Renal cortex interstitium (tissue), 11 donors: ENCODE results near the gene CCSER2. TPM values are rescaled to one million over a fixed set of nuclear protein-coding genes. Genes with fewer than 3 reads are reported as not detected.
"Not testable (repeated sequence)": the region's sequence is repeated elsewhere in the genome, so short reads cannot be mapped to it uniquely, and the experiment has no call there.

ENCODE experiments used
- DNase-seq, 11 donors: peaks; one replicate each; pipeline ENCODE4 v3.0.0-alpha.2; 2013; ENCODE audit warnings: low read depth in 9 of 11, low spot score in 4 of 11; ENCODE audit errors: extremely low read depth in 1 of 11
- polyA plus RNA-seq, 3 donors: library from polyadenylated mRNA; unstranded; fragments of 120-200 nt; gene quantifications; one replicate each; pipeline ENCODE4 v1.2.1, GENCODE V29; 2013; ENCODE audit not compliant: insufficient read length in 3 of 3

Gene CCSER2
- polyA plus RNA-seq, 3 donors: 25.9 to 28.6 (median 28.6) TPM

DNA sequence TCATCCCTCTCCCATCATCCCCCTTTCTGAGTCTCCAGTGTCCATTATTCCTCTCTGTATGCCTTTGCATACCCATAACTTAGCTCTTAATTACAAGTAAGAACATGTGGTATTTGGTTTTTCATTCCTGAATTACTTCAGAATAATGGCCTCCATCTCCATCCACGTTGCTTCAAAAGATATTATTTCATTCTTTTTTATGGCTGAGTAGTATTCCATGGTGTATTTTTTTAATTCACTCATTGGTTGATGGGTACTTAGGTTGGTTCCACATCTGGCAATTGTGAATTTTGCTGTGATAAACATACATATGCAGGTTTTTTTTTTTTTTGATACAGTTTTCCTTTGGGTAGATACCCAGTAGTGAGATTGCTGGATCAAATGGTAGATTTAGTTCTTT is 40.4 kb downstream of the CCSER2 start:
- no peak for DNase-seq

DNA sequence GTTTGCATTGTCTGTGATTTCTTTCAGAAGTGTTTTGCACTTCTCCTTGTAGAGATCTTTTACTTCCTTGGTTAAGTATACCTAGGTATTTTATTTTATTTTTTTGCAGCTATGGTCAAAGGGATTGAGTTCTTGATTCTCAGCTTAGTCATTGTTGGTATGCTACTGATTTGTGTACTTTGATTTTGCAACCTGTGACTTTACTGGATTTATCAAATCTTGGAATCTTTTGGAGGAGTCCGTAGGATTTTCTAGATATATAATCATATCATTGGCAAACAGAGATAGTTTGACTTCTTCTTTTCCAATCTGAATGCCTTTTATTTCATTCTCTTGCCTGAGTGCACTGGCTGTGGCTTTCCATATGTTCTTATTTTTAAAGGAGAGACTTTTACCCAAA is 41.9 kb downstream of the CCSER2 start:
- DNase-seq: no peak

DNA sequence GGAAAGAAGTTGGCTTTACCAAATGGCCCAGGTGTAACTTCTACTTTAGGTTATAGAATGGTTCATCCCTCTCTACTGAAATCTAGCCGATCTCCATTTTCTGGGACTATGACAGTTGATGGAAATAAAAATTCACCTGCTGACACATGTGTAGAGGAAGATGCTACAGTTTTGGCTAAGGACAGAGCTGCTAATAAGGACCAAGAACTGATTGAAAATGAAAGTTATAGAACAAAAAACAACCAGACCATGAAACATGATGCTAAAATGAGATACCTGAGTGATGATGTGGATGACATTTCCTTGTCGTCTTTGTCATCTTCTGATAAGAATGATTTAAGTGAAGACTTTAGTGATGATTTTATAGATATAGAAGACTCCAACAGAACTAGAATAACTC is 43.6 kb downstream of the CCSER2 start:
- DNase-seq: no peak

DNA sequence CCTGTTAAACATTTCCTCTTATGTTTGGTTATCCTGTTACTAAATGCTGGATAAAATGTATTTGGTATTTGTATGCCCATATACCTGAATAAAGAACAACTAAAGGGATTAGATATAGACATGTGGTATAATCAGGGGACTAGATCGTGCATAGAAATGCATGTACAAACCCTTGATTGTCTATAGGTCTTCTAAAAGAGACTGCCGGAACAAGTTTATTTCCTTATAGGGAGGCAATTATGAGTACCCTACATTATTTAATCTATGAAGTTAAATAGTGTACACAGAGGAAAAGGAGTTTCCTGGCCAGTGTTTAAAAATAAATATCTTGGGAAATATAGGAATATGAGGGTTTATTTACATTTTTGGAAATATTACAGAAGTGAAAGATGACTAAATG is 44.6 kb downstream of the CCSER2 start:
- no peak for DNase-seq

DNA sequence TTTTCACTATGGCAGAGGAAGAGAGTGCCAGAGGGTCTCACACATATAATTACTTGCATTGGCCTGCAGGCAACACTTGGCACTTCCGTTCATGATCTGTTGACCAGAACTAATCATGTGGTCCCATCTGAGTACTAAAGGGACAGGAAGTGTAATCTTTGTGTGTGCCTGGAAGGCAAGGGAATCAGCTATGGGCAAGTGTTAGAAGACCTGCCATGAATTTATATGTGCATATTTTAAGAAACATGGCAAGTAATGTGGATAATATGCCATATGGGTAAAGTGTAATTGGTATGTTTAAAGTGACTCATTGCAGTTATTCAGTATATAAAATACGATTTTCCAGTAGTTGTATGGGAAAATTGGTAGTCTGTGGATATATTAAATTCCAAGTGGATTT is 46.1 kb downstream of the CCSER2 start:
- no peak for DNase-seq

DNA sequence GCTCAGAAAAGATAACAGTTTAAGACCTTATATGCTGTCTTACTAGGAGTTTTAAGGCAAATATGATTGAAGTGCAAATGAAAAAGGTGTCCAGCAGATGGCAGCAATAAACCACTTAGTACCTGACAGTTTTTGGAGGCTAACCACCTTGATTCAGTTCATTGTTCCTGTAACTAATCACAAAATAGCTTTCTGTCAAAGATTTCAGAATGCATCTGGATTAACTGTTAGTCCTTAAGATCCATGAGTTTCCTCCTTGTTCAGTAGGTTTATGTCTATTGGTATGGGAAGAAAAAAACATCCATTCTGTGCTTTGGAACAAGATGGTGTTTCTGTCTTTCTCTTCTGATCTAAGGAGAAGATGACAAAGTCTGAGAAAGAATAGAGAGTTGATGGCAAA is 46.6 kb downstream of the CCSER2 start:
- peak; percentile 17 to 57 (median 37) for DNase-seq

DNA sequence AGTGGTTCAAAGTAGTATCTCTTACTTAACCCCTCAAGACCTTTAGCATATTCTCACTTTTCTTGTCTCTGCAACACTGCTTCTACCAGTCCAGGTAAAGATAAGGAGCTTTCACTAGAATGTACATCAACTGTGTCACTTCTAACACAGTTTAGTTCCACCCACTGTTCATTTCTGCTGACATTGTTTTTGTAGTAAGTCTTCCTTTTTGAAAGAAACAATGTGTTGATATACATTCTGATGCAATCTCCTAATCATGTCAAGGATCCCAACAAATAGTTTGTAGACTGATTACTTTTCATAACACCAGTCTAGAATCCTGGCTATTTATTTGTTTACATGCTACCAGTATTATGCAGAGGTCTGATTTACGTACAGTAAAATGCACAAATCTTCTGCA is 47.5 kb downstream of the CCSER2 start:
- DNase-seq: no peak

DNA sequence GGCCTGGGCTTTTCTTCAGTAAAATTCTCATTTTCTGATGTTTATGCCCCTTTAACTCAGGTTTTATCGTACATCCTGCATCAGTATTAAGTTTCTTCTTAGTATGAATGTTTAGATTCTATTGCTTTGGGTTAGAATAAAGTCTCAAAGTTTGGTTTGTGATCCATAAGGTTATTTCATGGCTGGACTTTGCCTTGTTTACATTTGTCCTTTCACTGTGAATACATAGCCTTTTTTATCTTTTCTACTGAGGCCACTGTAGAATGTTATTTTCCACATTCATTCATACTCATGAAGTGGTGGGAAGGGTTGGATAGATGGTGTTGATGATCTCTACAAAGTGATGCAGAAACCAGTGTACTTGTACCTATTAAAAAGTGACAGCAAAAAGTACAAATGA is 59.8 kb downstream of the CCSER2 start:
- DNase-seq: no peak

DNA sequence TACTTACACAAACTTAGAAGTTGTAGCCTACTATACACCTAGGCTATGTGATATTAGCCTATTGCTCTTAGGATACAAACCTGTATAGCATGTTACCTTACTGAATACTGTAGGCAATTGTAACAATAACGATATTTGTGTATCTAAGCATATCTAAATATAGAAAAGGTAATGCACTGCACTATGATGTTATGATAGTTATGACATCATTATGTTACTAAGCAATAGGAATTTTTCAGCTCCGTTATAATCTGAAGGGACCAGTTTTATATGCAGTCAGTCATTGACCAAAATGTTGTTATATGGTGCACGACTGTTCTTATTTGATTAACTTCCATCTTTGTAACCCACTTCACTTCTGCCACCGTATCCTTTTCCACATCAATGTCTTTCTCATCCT is 62.0 kb downstream of the CCSER2 start:
- DNase-seq: no peak

DNA sequence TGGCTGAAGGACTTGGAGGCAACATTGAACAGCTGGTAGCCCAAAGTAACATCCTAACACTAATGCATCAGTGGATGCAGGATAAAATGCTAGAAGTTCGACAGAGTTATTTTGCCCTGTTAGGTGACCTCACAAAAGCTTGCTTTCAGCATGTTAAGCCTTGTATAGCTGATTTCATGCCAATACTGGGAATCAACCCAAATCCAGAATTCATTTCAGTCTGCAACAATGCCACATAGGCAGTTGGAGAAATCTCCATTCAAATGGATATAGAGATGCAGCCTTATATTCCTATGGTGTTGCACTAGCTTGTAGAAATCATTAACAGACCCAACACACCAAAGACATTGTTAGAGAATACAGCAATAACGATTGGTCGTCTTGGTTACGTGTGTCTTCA is 62.9 kb downstream of the CCSER2 start:
- DNase-seq: no peak

DNA sequence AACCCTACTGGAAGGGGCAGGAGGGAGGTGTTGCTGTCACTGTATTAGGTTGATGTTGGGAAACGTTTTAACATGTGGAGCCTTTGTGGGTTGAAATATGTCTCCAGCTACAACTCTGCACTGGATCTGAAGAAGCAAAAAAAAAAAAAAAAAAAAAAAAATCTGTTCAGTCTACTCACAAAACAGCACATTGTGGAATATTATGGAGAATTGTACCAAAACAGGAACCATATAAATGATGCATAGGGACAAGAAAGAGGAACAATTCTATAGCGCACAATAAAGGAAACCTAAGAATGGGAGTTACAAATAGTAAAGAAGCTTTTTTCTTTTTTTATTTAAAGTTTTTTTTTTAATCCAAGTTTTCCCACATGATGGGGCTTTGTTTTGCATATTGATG is 63.8 kb downstream of the CCSER2 start:
- no peak for DNase-seq

DNA sequence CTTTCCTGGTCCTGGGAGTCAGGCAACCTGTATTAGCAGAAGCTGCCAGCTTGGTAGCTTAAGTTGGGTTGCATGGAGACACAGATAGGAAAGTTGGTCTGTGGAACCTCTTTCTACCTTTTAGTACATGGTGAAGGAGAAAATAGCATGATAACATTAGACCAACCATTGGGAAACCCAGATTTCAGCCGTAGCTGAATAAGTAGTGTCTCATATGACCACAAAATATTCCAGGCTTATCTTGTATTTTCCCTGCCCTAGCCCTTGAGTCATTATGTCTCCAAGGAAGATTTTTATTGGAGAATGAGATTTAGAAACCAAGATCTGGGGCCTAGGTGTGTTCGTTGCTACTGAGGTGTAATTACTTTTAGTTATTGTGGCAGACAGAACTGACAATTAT is 67.2 kb downstream of the CCSER2 start:
- DNase-seq: no peak

DNA sequence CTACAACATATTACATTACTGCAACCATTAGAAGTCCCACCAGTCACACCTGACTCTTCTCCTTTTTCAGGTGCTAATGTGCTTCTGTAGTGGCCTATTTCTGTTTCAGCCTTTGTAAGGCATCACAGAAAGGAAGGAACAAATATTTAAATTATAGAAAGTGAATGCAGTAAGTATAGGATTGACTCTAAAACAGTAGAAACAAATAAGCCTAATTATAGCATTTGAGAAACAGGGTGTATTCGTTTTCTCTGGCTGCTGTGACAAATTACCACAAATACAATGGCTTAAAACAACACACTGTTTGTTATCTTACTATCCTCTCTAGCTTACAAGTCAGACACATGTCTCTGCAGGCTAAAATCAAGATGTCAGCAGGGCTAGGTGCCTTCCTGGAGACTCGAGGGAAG is 69.4 kb downstream of the CCSER2 start:
- no peak for DNase-seq

DNA sequence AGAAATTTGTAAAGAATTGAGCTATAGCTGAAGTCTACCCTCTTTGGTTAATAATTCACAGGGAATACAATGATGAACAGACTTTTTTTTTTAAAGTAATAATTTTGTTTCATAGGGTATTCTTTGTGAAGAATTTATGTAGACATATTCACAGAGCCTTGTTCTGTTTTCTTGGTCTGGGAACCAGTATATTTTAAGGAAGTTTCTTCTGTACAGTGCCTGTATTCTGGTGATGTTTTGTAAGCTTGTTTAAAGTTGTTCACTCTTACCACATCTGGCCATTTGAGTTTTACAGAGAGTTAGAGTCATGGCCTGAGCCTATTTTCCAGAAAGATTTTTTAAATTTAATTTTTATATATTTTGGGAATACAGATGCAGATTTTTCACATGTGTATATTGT is 70.3 kb downstream of the CCSER2 start:
- no peak for DNase-seq

DNA sequence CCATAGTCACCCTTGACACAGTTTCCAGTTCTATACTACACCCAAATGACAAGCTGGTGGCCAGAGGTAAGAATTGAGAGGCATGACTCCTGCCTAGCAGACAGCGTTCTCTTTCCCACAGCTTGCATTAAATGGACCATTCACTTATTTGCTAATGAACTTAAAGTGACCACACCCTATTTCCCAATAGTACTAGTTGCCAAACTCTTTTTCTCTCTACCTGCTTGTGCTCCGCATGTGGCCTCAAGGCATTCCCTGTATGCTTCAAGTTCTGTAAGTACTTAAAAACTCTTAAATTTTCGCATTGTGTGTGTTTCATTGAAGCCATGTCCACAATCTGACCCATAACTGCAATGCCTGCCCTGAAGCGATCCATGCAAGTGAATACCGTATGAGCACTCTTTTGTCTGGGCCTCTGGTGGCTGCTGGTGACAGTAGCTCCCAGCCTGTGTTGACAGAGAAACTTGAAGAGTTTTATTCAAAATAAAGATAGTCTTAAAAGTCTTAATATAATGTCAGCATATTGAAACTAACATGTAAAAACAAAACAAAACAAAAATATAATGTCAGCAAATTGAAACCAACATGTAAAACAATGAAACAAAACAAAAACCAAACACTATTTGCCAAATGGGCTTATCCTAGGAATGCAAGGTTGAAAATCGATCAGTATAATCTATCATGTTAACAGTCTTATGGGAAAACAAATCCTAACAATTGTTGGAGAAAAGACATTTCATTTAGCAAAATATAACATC is 73.6 kb downstream of the CCSER2 start:
- no peak for DNase-seq

DNA sequence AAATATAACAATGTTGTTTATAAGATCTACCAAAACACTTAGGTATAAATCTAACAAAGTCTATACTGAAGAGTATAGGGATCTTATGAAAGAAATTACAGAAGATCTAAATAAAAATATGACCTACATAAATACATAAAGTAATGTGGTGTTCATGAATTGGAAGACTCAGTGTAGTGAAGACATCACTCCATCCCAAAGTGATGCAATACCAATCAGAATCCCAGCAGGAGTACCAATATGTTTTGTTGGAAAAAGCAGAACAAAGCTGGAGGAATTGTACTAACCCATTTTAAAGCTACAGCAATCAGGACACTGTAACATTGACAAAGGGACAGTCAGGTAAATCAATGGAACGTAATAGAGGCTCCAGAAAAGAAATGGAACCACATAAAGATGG is 76.4 kb downstream of the CCSER2 start:
- no peak for DNase-seq

DNA sequence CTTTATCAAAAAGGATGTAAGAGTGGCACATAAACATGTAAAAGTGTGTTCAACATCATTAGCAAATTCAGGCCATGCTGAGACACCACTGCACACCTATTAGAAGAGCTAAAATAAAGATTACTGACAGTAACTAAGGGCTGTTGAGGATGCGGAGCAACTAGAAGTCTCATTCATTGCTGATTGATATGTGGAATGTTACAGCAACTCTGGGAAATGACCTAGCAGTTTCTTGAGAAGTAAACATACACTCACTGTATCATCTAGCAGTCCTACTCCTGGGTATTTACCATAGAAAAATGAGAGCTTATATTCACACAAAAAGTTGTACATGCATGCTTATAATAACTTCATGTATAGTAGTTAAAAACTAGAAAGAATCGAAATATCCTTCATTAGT is 77.3 kb downstream of the CCSER2 start:
- DNase-seq: no peak

DNA sequence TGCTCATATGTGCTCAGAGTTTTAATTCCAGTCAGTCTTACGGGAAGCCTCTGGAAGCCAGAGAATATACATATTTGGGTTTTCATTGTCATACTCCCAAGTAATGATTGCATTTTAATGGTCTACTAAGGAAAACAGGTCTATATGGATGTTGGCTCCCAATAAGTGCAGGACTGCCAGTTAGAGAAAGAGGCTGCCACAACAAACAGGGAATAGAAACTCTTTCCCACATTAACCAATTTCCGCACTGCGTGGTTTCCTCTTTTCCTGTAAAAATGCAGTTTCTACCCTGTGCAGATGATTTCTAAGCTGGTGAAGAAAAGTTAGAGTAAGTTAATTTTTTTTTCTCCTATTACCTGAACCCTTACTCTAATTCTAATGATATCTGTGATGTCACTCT is 78.2 kb downstream of the CCSER2 start:
- no peak for DNase-seq

DNA sequence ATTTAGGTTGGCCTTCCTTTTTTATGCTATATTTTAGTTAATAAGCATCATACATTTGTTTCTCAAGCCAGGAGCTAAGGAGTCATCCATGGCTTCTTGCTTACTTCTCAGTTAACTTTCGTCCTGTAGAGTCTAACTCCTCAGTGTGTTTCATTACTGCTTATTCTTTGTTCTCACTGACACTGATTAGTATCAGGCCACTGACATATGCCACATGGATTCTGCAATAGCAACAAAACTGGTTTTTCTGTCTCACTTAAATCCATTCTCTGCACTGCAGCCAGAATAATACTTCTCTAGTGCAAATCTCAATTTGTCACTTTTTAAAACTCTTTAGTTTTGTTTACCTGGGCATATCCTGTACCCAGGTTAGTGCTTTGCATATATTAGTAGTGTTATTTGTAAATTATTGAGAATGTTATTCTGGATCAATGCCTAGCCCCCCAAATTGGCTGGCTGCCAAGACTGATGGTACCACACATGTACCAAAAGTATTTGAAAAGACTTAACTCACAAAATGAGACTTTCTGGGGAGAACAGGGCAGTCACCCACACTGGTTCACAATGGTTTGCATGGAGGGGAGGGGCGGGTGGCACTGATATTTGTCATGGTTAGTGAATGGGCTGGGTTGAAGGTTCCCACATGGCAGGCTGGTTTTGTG is 79.1 kb downstream of the CCSER2 start:
- DNase-seq: no peak

DNA sequence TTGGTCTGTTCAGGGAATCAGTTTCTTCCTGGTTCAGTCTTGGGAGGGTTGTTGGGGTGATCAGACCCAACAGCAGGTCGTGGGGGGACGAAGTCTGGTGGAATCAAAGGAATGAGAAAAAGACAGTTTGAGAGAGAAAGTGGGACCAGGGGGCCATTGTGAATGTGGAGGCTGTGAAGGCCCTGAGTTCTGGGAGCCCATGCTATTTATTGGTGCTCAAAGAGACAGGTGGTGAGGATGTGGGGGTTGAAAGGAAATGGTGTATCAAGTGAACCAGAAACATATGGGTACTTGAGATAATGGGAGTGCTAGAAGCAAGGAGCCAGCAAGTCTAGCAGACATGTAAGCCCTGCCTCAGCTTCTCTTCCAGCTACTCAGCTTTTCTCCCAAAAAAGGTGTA is 84.1 kb downstream of the CCSER2 start:
- DNase-seq: no peak

DNA sequence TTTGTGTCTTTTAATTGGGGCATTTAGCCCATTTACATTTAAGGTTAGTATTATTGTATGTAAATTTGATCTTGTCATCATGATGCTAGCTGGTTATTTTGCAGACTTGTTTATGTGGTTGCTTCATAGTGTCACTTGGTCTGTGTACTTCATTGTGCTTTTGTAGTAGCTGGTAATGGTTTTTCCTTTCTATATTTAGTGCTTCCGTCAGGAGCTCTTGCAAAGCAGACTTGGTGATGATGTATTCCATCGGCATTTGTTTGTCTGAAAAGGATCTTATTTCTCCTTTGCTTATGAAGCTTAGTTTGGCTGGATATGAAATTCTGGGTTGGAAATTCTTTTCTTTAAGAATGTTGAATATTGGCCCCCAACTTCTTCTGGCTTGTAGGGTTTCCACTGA is 85.7 kb downstream of the CCSER2 start:
- DNase-seq: not testable (repeated sequence)
